Keratinocyte (primary cell): ENCODE measurements around the gene KIF18B. TPM values are rescaled to one million over a fixed set of nuclear protein-coding genes. Genes with fewer than 3 reads are reported as not detected.
A peak's percentile ranks its signal among the peaks of the same experiment; 100 is the strongest.

Experiments
- DNase-seq: peaks from one replicate; pipeline ENCODE4 v3.0.0-alpha.2; 2011; ENCODE audit warnings: low read depth, missing footprints, low spot score
- FAIRE-seq: peaks from 2 replicates; lab custom pipeline; 2011; peaks lifted over from hg19 to GRCh38; lab: Jason Lieb, UNC
- H2AFZ ChIP-seq: 2 replicates; pipeline ENCODE4 v1.6.0; 2012; ENCODE audit warnings: low read length, control low read depth, inconsistent platforms; ENCODE audit not compliant: control insufficient read depth
- H3K27ac ChIP-seq: 2 replicates; pipeline ENCODE4 v1.5.1; 2011; ENCODE audit warnings: low read length; ENCODE audit not compliant: control insufficient read depth, insufficient read depth
- H3K27me3 ChIP-seq: 3 replicates; pipeline ENCODE4 v1.6.0; 2011; ENCODE audit warnings: low read length; ENCODE audit not compliant: control insufficient read depth, insufficient read depth; ENCODE audit errors: extremely low read depth
- H3K36me3 ChIP-seq, 2 experiments: 2 replicates in 1 of 2; 3 replicates in 1 of 2; pipeline ENCODE4 v1.5.1; 2011; ENCODE audit warnings: low read length in 2 of 2, mild to moderate bottlenecking in 1 of 2; ENCODE audit not compliant: control insufficient read depth in 2 of 2, insufficient read depth in 2 of 2; ENCODE audit errors: extremely low read depth in 1 of 2
- H3K4me1 ChIP-seq: 3 replicates; pipeline ENCODE4 v1.5.1; 2011; ENCODE audit warnings: low read length; ENCODE audit not compliant: control insufficient read depth, insufficient read depth; ENCODE audit errors: extremely low read depth
- H3K4me2 ChIP-seq: 3 replicates; pipeline ENCODE4 v1.6.0; 2011; ENCODE audit warnings: low read depth, low read length; ENCODE audit not compliant: control insufficient read depth, insufficient read depth; ENCODE audit errors: extremely low read depth
- H3K4me3 ChIP-seq, 3 experiments: fragments of 200-600 bp in 1 of 3; sonication (generic) in 1 of 3; 2 replicates in 2 of 3; 3 replicates in 1 of 3; pipeline ENCODE4 v1.5.1; 2011 to 2016; ENCODE audit warnings: low read length in 3 of 3, mild to moderate bottlenecking in 3 of 3, control low read depth in 2 of 3, inconsistent platforms in 1 of 3, low read depth in 1 of 3, mixed read lengths in 1 of 3, mixed run types in 1 of 3, moderate library complexity in 1 of 3; ENCODE audit not compliant: control insufficient read depth in 2 of 3, insufficient read depth in 2 of 3; ENCODE audit errors: extremely low read depth in 1 of 3
- H3K79me2 ChIP-seq: 2 replicates; pipeline ENCODE4 v1.6.0; 2012; ENCODE audit warnings: low read length; ENCODE audit not compliant: control insufficient read depth, insufficient read depth
- H3K9ac ChIP-seq: 3 replicates; pipeline ENCODE4 v1.6.0; 2011; ENCODE audit warnings: low read length; ENCODE audit not compliant: control insufficient read depth, insufficient read depth; ENCODE audit errors: extremely low read depth
- H3K9me1 ChIP-seq: 3 replicates; pipeline ENCODE4 v1.6.0; 2011; ENCODE audit warnings: low read length; ENCODE audit not compliant: control insufficient read depth, insufficient read depth; ENCODE audit errors: extremely low read depth
- H3K9me3 ChIP-seq: 2 replicates; pipeline ENCODE4 v1.5.1; 2012; ENCODE audit warnings: low read depth, low read length; ENCODE audit not compliant: control insufficient read depth
- H4K20me1 ChIP-seq: 3 replicates; pipeline ENCODE4 v1.6.0; 2011; ENCODE audit warnings: low read length; ENCODE audit not compliant: control insufficient read depth, insufficient read depth; ENCODE audit errors: extremely low read depth
- CTCF ChIP-seq, 3 experiments: IDR thresholded peaks in 1 of 3; conservative IDR thresholded peaks in 1 of 3; optimal IDR thresholded peaks in 1 of 3; 2 replicates in 2 of 3; 3 replicates in 1 of 3; pipeline versions ENCODE3 to v1.5.1; 2011; ENCODE audit warnings: low read length in 3 of 3, mild to moderate bottlenecking in 3 of 3, moderate library complexity in 2 of 3, control low read depth in 1 of 3, inconsistent platforms in 1 of 3; ENCODE audit not compliant: insufficient read depth in 2 of 3; ENCODE audit errors: extremely low read depth in 1 of 3
- EZH2 ChIP-seq: IDR thresholded peaks from one replicate; pipeline ENCODE4 v1.6.1; 2012; ENCODE audit warnings: inconsistent platforms, mild to moderate bottlenecking, low read length, moderate library complexity
- dilution Hi-C: fragments of 300-500 bp; cut with MboI; formaldehyde crosslinking; loops from one replicate; pipeline ENCODE4 v1.7.0; 2020; ENCODE audit warnings: low sequenced_read_pairs; ENCODE audit not compliant: extremely low pct_ligation_motif_present
- polyA plus RNA-seq, 5 experiments: library from polyadenylated mRNA; depleted of rRNA in 3 of 5; stranded (reverse) in 3 of 5; stranded (forward) in 1 of 5; unstranded in 1 of 5; fragments of >200 nt; gene quantifications; 1 replicate in 1 of 5; 2 replicates in 3 of 5; 3 replicates in 1 of 5; pipeline versions ENCODE4 v1.2.1 to v1.2.3, GENCODE V29; 2011 to 2012; ENCODE audit warnings: missing spikeins in 2 of 5, low read depth in 1 of 5, low replicate concordance in 1 of 5

Gene KIF18B
- polyA plus RNA-seq, 1 donor (not counting 4 experiments of a cell fraction or from before 2014, with no cell fraction given) = 5.1 TPM

- no peak overlapping the region for H3K9ac ChIP-seq
- no peak for DNase-seq
- no peaks in the 10 kb centered on the region for H3K27me3 ChIP-seq
- peaks cover 24% of the 10 kb centered on the region for H3K4me1 ChIP-seq
- no peak overlapping the region for H3K4me3 ChIP-seq
- FAIRE-seq = no peak
- H3K79me2 ChIP-seq = peaks cover 26% of the 10 kb centered on the region
- no peaks in the 10 kb centered on the region for H3K36me3 ChIP-seq
- no peaks in the 10 kb centered on the region for H4K20me1 ChIP-seq
- no peaks in the 10 kb centered on the region for H3K9me3 ChIP-seq
- dilution Hi-C loops = loop anchor here (25.0 kb wide), 1 partner anchor 111 kb away; no protein-coding TSS in a partner anchor
- H3K4me2 ChIP-seq = no peak overlapping the region
- H3K27ac ChIP-seq = no peak overlapping the region
- H3K9me1 ChIP-seq = no peaks in the 10 kb centered on the region
- TF ChIP-seq CTCF (optimal IDR thresholded peaks at IDR 0.05 in 1 of 3, IDR thresholded peaks at IDR 0.05 in 1 of 3, conservative IDR thresholded peaks at IDR 0.05 in 1 of 3; ENCODE audit: extremely low read depth in 1 of 3, insufficient read depth in 2 of 3, low read length in 3 of 3) (peak in 1 of 3 experiments; percentile 32), EZH2 (no peak)
- no peak overlapping the region for H2AFZ ChIP-seq
Observed at GRCh38 chr17:44901411-44901921, 46.1 kb downstream of the KIF18B start.

- FAIRE-seq (no peak), DNase-seq (no peak)
- no peaks in the 10 kb centered on the region for H3K9me1 ChIP-seq
- no peaks in the 10 kb centered on the region for H4K20me1 ChIP-seq
- peaks cover 31% of the 10 kb centered on the region for H3K79me2 ChIP-seq
- no peaks in the 10 kb centered on the region for H3K36me3 ChIP-seq
- peaks cover 19% of the 10 kb centered on the region for H3K4me1 ChIP-seq
- H3K9me3 ChIP-seq = no peaks in the 10 kb centered on the region
- dilution Hi-C loops = loop anchor here (25.0 kb wide), 1 partner anchor 111 kb away; no protein-coding TSS in a partner anchor
- no peak overlapping the region for H3K4me2 ChIP-seq
- H3K27ac ChIP-seq = no peak overlapping the region
- no peaks in the 10 kb centered on the region for H3K27me3 ChIP-seq
- no peak for TF ChIP-seq EZH2
- TF ChIP-seq CTCF (optimal IDR thresholded peaks at IDR 0.05 in 1 of 3, IDR thresholded peaks at IDR 0.05 in 1 of 3, conservative IDR thresholded peaks at IDR 0.05 in 1 of 3; ENCODE audit: extremely low read depth in 1 of 3, insufficient read depth in 2 of 3, low read length in 3 of 3) = no peak
- H3K4me3 ChIP-seq = no peak overlapping the region
- no peak overlapping the region for H3K9ac ChIP-seq
- no peak overlapping the region for H2AFZ ChIP-seq
Observed at GRCh38 chr17:44900894-44901293, 46.7 kb downstream of the KIF18B start.
